ENCODE results near the gene GPR162.

DNA sequence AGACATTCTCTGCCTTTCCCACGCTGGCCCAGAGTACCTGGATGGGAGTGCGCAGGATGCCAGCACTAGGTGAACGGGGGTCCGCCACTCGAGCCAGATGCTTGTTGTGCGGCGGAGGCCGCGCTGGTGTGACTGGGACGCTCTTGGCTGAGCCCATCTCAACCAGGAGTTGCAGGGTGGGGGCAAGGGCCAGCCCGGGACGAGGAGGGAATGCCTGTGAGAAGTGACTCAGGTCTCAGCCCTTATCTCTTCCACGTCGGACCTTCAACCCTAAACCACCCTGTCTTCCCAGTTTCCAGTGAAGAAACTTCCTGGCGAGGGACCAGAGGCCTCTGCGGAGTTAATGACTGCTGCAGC is 29.2 kb downstream of the GPR162 start:
- TF ChIP-seq, protein P1, sequence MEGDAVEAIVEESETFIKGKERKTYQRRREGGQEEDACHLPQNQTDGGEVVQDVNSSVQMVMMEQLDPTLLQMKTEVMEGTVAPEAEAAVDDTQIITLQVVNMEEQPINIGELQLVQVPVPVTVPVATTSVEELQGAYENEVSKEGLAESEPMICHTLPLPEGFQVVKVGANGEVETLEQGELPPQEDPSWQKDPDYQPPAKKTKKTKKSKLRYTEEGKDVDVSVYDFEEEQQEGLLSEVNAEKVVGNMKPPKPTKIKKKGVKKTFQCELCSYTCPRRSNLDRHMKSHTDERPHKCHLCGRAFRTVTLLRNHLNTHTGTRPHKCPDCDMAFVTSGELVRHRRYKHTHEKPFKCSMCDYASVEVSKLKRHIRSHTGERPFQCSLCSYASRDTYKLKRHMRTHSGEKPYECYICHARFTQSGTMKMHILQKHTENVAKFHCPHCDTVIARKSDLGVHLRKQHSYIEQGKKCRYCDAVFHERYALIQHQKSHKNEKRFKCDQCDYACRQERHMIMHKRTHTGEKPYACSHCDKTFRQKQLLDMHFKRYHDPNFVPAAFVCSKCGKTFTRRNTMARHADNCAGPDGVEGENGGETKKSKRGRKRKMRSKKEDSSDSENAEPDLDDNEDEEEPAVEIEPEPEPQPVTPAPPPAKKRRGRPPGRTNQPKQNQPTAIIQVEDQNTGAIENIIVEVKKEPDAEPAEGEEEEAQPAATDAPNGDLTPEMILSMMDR (conservative IDR thresholded peaks at IDR 0.05; ENCODE audit: low read length): no peak
- TF ChIP-seq EZH2phosphoT487 (IDR thresholded peaks at IDR 0.05; ENCODE audit: borderline replicate concordance): no peak

All from Loucy (cell line).